Memory B cell (primary cell): ENCODE data around the gene CDH19.
"Not testable (repeated sequence)": the region's sequence is repeated elsewhere in the genome, so short reads cannot be mapped to it uniquely, and the experiment has no call there.

ENCODE experiments used
- ATAC-seq: fragments of 150-1000 bp; cut with Tn5 transposase; 2 replicates; pipeline ENCODE4 v1.10.0; 2021; ENCODE audit warnings: low read depth, mild to moderate bottlenecking, moderate library complexity
- DNase-seq, 2 donors: peaks; one replicate each; pipeline ENCODE4 v3.0.0; 2022; ENCODE audit warnings: low spot score in 2 of 2
- H3K27ac Mint-ChIP-seq: one replicate; pipeline ENCODE4 v1.8.0; 2022; ENCODE audit warnings: mild to moderate bottlenecking, moderate library complexity, mixed read lengths
- H3K27me3 Mint-ChIP-seq: one replicate; pipeline ENCODE4 v1.8.0; 2022; ENCODE audit warnings: mixed read lengths
- H3K36me3 Mint-ChIP-seq: one replicate; pipeline ENCODE4 v1.8.0; 2022; ENCODE audit warnings: mild to moderate bottlenecking, mixed read lengths
- H3K4me1 Mint-ChIP-seq: one replicate; pipeline ENCODE4 v1.8.0; 2022; ENCODE audit warnings: mixed read lengths
- H3K4me3 Mint-ChIP-seq: one replicate; pipeline ENCODE4 v1.8.0; 2022; ENCODE audit warnings: mild to moderate bottlenecking, moderate library complexity, mixed read lengths
- H3K9me3 Mint-ChIP-seq: one replicate; pipeline ENCODE4 v1.8.0; 2022; ENCODE audit warnings: mixed read lengths

CDH19 gene

GRCh38 chr18:66550366-66550765 is 53.5 kb downstream of the CDH19 start:
- no peak for DNase-seq
- no peaks in the 10 kb centered on the region for H3K36me3 Mint-ChIP-seq
- H3K9me3 Mint-ChIP-seq: peaks cover 5% of the 10 kb centered on the region
- H3K4me3 Mint-ChIP-seq: no peak overlapping the region
- no peak for ATAC-seq
- H3K4me1 Mint-ChIP-seq: no peaks in the 10 kb centered on the region
- H3K27ac Mint-ChIP-seq: no peak overlapping the region
- H3K27me3 Mint-ChIP-seq: no peaks in the 10 kb centered on the region

GRCh38 chr18:66548747-66549146 is 55.1 kb downstream of the CDH19 start:
- no peak for ATAC-seq
- no peak for DNase-seq
- Mint-ChIP-seq H3K4me3 (no peak overlapping the region), H3K4me1 (no peaks in the 10 kb centered on the region), H3K9me3 (peaks cover 7% of the 10 kb centered on the region), H3K36me3 (no peaks in the 10 kb centered on the region), H3K27ac (no peak overlapping the region), H3K27me3 (no peaks in the 10 kb centered on the region)

GRCh38 chr18:66534110-66534509 is 69.8 kb downstream of the CDH19 start:
- H3K36me3 Mint-ChIP-seq: no peaks in the 10 kb centered on the region
- no peak overlapping the region for H3K4me3 Mint-ChIP-seq
- peaks cover 2% of the 10 kb centered on the region for H3K9me3 Mint-ChIP-seq
- ATAC-seq (no peak), DNase-seq (no peak)
- no peak overlapping the region for H3K27ac Mint-ChIP-seq
- H3K27me3 Mint-ChIP-seq: no peaks in the 10 kb centered on the region
- no peaks in the 10 kb centered on the region for H3K4me1 Mint-ChIP-seq

- no peaks in the 10 kb centered on the region for H3K36me3 Mint-ChIP-seq
- H3K27ac Mint-ChIP-seq: no peak overlapping the region
- no peaks in the 10 kb centered on the region for H3K27me3 Mint-ChIP-seq
- no peak overlapping the region for H3K4me3 Mint-ChIP-seq
- H3K9me3 Mint-ChIP-seq: peaks cover 1% of the 10 kb centered on the region
- H3K4me1 Mint-ChIP-seq: no peaks in the 10 kb centered on the region
- no peak for DNase-seq
- ATAC-seq: no peak
Observed at GRCh38 chr18:66533693-66534092, 70.2 kb downstream of the CDH19 start.

- Mint-ChIP-seq H3K4me3 (no peak overlapping the region), H3K9me3 (no peaks in the 10 kb centered on the region)
- DNase-seq: no peak
Observed at GRCh38 chr18:66523219-66523991, 80.5 kb downstream of the CDH19 start.

GRCh38 chr18:66513996-66514395 is 89.9 kb downstream of the CDH19 start:
- Mint-ChIP-seq H3K27ac (no peak overlapping the region), H3K27me3 (no peaks in the 10 kb centered on the region), H3K9me3 (no peaks in the 10 kb centered on the region), H3K36me3 (no peaks in the 10 kb centered on the region), H3K4me3 (no peak overlapping the region), H3K4me1 (no peaks in the 10 kb centered on the region)
- DNase-seq (no peak), ATAC-seq (no peak)

More at GRCh38 chr18:66523219-66523991, 80.5 kb downstream of the CDH19 start:
- no peaks in the 10 kb centered on the region for H3K4me1 Mint-ChIP-seq
- ATAC-seq: no peak
- no peaks in the 10 kb centered on the region for H3K36me3 Mint-ChIP-seq
- H3K27me3 Mint-ChIP-seq: no peaks in the 10 kb centered on the region
- H3K27ac Mint-ChIP-seq: no peak overlapping the region

GRCh38 chr18:66511792-66512191 is 92.1 kb downstream of the CDH19 start:
- no peaks in the 10 kb centered on the region for H3K36me3 Mint-ChIP-seq
- ATAC-seq (no peak), DNase-seq (no peak)
- no peaks in the 10 kb centered on the region for H3K27me3 Mint-ChIP-seq
- no peak overlapping the region for H3K4me3 Mint-ChIP-seq
- H3K4me1 Mint-ChIP-seq: no peaks in the 10 kb centered on the region
- no peaks in the 10 kb centered on the region for H3K9me3 Mint-ChIP-seq
- H3K27ac Mint-ChIP-seq: no peak overlapping the region

- H3K27ac Mint-ChIP-seq: no peak overlapping the region
- DNase-seq (no peak), ATAC-seq (no peak)
- H3K27me3 Mint-ChIP-seq: no peaks in the 10 kb centered on the region
- H3K36me3 Mint-ChIP-seq: no peaks in the 10 kb centered on the region
- no peak overlapping the region for H3K4me3 Mint-ChIP-seq
- H3K9me3 Mint-ChIP-seq: no peaks in the 10 kb centered on the region
- H3K4me1 Mint-ChIP-seq: no peaks in the 10 kb centered on the region
Observed at GRCh38 chr18:66511289-66511688, 92.6 kb downstream of the CDH19 start.

GRCh38 chr18:66510357-66511045 is 93.4 kb downstream of the CDH19 start:
- no peaks in the 10 kb centered on the region for H3K4me1 Mint-ChIP-seq
- no peaks in the 10 kb centered on the region for H3K9me3 Mint-ChIP-seq
- no peak for ATAC-seq
- no peaks in the 10 kb centered on the region for H3K36me3 Mint-ChIP-seq
- H3K4me3 Mint-ChIP-seq: no peak overlapping the region
- no peak overlapping the region for H3K27ac Mint-ChIP-seq
- H3K27me3 Mint-ChIP-seq: no peaks in the 10 kb centered on the region
- DNase-seq: no peak

GRCh38 chr18:66508937-66509336 is 95.0 kb downstream of the CDH19 start:
- H3K36me3 Mint-ChIP-seq: no peaks in the 10 kb centered on the region
- H3K9me3 Mint-ChIP-seq: peaks cover 1% of the 10 kb centered on the region
- no peak overlapping the region for H3K27ac Mint-ChIP-seq
- DNase-seq (no peak), ATAC-seq (no peak)
- no peak overlapping the region for H3K4me3 Mint-ChIP-seq
- H3K27me3 Mint-ChIP-seq: no peaks in the 10 kb centered on the region
- no peaks in the 10 kb centered on the region for H3K4me1 Mint-ChIP-seq

GRCh38 chr18:66506178-66506577 is 97.7 kb downstream of the CDH19 start:
- no peaks in the 10 kb centered on the region for H3K27me3 Mint-ChIP-seq
- no peaks in the 10 kb centered on the region for H3K4me1 Mint-ChIP-seq
- H3K4me3 Mint-ChIP-seq: no peak overlapping the region
- DNase-seq (no peak), ATAC-seq (no peak)
- H3K36me3 Mint-ChIP-seq: no peaks in the 10 kb centered on the region
- peaks cover 3% of the 10 kb centered on the region for H3K9me3 Mint-ChIP-seq
- H3K27ac Mint-ChIP-seq: no peak overlapping the region

GRCh38 chr18:66497351-66497750 is 106.5 kb downstream of the CDH19 start:
- ATAC-seq (no peak), DNase-seq (no peak)
- Mint-ChIP-seq H3K9me3 (peaks cover 2% of the 10 kb centered on the region), H3K27me3 (no peaks in the 10 kb centered on the region), H3K27ac (no peak overlapping the region), H3K4me3 (no peak overlapping the region), H3K36me3 (no peaks in the 10 kb centered on the region), H3K4me1 (no peaks in the 10 kb centered on the region)

GRCh38 chr18:66495844-66496243 is 108.0 kb downstream of the CDH19 start:
- DNase-seq: no peak
- no peak overlapping the region for H3K27ac Mint-ChIP-seq

GRCh38 chr18:66473882-66474281 is 130.0 kb downstream of the CDH19 start:
- no peak for DNase-seq
- Mint-ChIP-seq H3K36me3 (no peaks in the 10 kb centered on the region), H3K9me3 (no peaks in the 10 kb centered on the region), H3K27me3 (no peaks in the 10 kb centered on the region), H3K4me1 (no peaks in the 10 kb centered on the region), H3K27ac (no peak overlapping the region), H3K4me3 (no peak overlapping the region)
- ATAC-seq: no peak

More at GRCh38 chr18:66495844-66496243, 108.0 kb downstream of the CDH19 start:
- Mint-ChIP-seq H3K4me1 (no peaks in the 10 kb centered on the region), H3K9me3 (no peaks in the 10 kb centered on the region), H3K36me3 (no peaks in the 10 kb centered on the region), H3K4me3 (no peak overlapping the region), H3K27me3 (no peaks in the 10 kb centered on the region)
- ATAC-seq: no peak

- H3K4me1 Mint-ChIP-seq, DNase-seq, H3K9me3 Mint-ChIP-seq, ATAC-seq, H3K27me3 Mint-ChIP-seq, H3K27ac Mint-ChIP-seq, H3K4me3 Mint-ChIP-seq, H3K36me3 Mint-ChIP-seq: not testable (repeated sequence)
Observed at GRCh38 chr18:66466184-66466583, 137.7 kb downstream of the CDH19 start.
